GM23338 (cell line): Measurements from ENCODE around the gene MAGI1. TPM values are rescaled to one million over a fixed set of nuclear protein-coding genes. Genes with fewer than 3 reads are reported as not detected.

ENCODE experiments used
- ATAC-seq: fragments of 200-7000 bp; cut with Tn5 transposase; 3 replicates; pipeline ENCODE4 v1.9.1; 2020
- DNase-seq: peaks from one replicate; pipeline ENCODE4 v3.0.0-alpha.2; 2015; ENCODE audit warnings: low spot score
- H2AFZ ChIP-seq: fragments of 200-600 bp; sonication (generic); 2 replicates; pipeline ENCODE4 v1.8.0; 2016; ENCODE audit warnings: antibody characterized with exemption, mild to moderate bottlenecking, moderate library complexity
- H3F3A ChIP-seq: fragments of 200-600 bp; sonication (generic); replicated peaks from 2 replicates; pipeline ENCODE4 v1.8.0; 2017; ENCODE audit warnings: antibody characterized with exemption, mixed run types, low read depth
- H3K27ac ChIP-seq: fragments of 200-600 bp; sonication (generic); 2 replicates; pipeline ENCODE4 v1.6.1; 2016; ENCODE audit warnings: low read depth
- H3K27me3 ChIP-seq: fragments of 200-600 bp; sonication (generic); 2 replicates; pipeline ENCODE4 v1.8.0; 2016; ENCODE audit warnings: mild to moderate bottlenecking, mixed run types, moderate library complexity; ENCODE audit not compliant: insufficient read depth
- H3K36me3 ChIP-seq: fragments of 200-600 bp; sonication (generic); 2 replicates; pipeline ENCODE4 v1.8.0; 2016; ENCODE audit warnings: mild to moderate bottlenecking; ENCODE audit not compliant: insufficient read depth
- H3K4me1 ChIP-seq: fragments of 200-600 bp; sonication (generic); 2 replicates; pipeline ENCODE4 v1.8.0; 2016; ENCODE audit warnings: mild to moderate bottlenecking, moderate library complexity; ENCODE audit not compliant: insufficient read depth
- H3K4me2 ChIP-seq: fragments of 200-600 bp; sonication (generic); 2 replicates; pipeline ENCODE4 v1.7.1; 2017; ENCODE audit warnings: mixed run types
- H3K4me3 ChIP-seq: fragments of 200-600 bp; sonication (generic); 2 replicates; pipeline ENCODE4 v1.6.1; 2016; ENCODE audit warnings: mixed run types
- H3K79me2 ChIP-seq: fragments of 200-600 bp; sonication (generic); replicated peaks from 2 replicates; pipeline ENCODE4 v1.8.0; 2017; ENCODE audit warnings: mild to moderate bottlenecking; ENCODE audit not compliant: insufficient read depth
- H3K9me2 ChIP-seq: fragments of 200-600 bp; sonication (generic); 2 replicates; pipeline ENCODE4 v1.8.0; 2017; ENCODE audit not compliant: insufficient read depth
- H4K20me1 ChIP-seq: fragments of 200-600 bp; sonication (generic); replicated peaks from 2 replicates; pipeline ENCODE4 v1.8.0; 2017; ENCODE audit warnings: mild to moderate bottlenecking; ENCODE audit not compliant: insufficient read depth
- H3K27ac Mint-ChIP-seq: 2 replicates; pipeline ENCODE4 v1.8.0; 2020; ENCODE audit warnings: inconsistent platforms, mild to moderate bottlenecking, moderate library complexity, mixed read lengths
- H3K27me3 Mint-ChIP-seq: 3 replicates; pipeline ENCODE4 v1.8.0; 2022; ENCODE audit warnings: low read depth, mild to moderate bottlenecking, moderate library complexity, mixed read lengths, inconsistent platforms; ENCODE audit not compliant: insufficient read depth, poor library complexity
- H3K36me3 Mint-ChIP-seq: 3 replicates; pipeline ENCODE4 v1.8.0; 2021; ENCODE audit warnings: low read depth, mild to moderate bottlenecking, inconsistent platforms, moderate library complexity, mixed read lengths
- H3K4me1 Mint-ChIP-seq: 3 replicates; pipeline ENCODE4 v1.8.0; 2020; ENCODE audit warnings: mild to moderate bottlenecking, inconsistent platforms, mixed read lengths
- H3K4me3 Mint-ChIP-seq: 3 replicates; pipeline ENCODE4 v1.8.0; 2021; ENCODE audit warnings: moderate library complexity, mild to moderate bottlenecking, inconsistent platforms, mixed read lengths
- H3K9me3 Mint-ChIP-seq: 3 replicates; pipeline ENCODE4 v1.8.0; 2020; ENCODE audit warnings: moderate library complexity, mild to moderate bottlenecking, inconsistent platforms, mixed read lengths
- CREB1 ChIP-seq: fragments of 250-450 bp; sonication (Bioruptor Pico); IDR thresholded peaks from 2 replicates; pipeline ENCODE4 v1.5.0; 2020; ENCODE audit warnings: low read depth, mild to moderate bottlenecking, moderate library complexity
- EZH2 ChIP-seq: fragments of 200-600 bp; sonication (generic); IDR thresholded peaks from one replicate; pipeline ENCODE4 v1.8.0; 2017; ENCODE audit warnings: antibody characterized with exemption, mild to moderate bottlenecking, low read depth; ENCODE audit not compliant: unreplicated experiment
- EZH2phosphoT487 ChIP-seq: fragments of 200-600 bp; sonication (generic); IDR thresholded peaks from one replicate; pipeline ENCODE4 v1.8.1; 2018; ENCODE audit warnings: antibody characterized with exemption; ENCODE audit not compliant: unreplicated experiment
- JUNB ChIP-seq: IDR thresholded peaks from one replicate; pipeline ENCODE4 v1.6.1; 2016; ENCODE audit warnings: antibody characterized with exemption; ENCODE audit not compliant: unreplicated experiment
- NANOG ChIP-seq: IDR thresholded peaks from 2 replicates; pipeline ENCODE4 v1.6.1; 2016; ENCODE audit warnings: antibody characterized with exemption, borderline replicate concordance
- POLR2AphosphoS5 ChIP-seq: IDR thresholded peaks from 2 replicates; pipeline ENCODE4 v1.6.1; 2016; ENCODE audit warnings: antibody characterized with exemption, low read depth
- STAT1 ChIP-seq: IDR thresholded peaks from one replicate; pipeline ENCODE4 v1.6.1; 2016; ENCODE audit warnings: antibody characterized with exemption; ENCODE audit not compliant: unreplicated experiment
- ZNF114 ChIP-seq: fragments of 250-450 bp; sonication (Bioruptor Pico); IDR thresholded peaks from 2 replicates; pipeline ENCODE4 v1.5.0; 2020; ENCODE audit warnings: mild to moderate bottlenecking, moderate library complexity
- ZNF331 ChIP-seq: fragments of 250-450 bp; sonication (Bioruptor Pico); IDR thresholded peaks from 2 replicates; pipeline ENCODE4 v1.5.0; 2020; ENCODE audit warnings: low read depth, mild to moderate bottlenecking, moderate library complexity
- polyA plus RNA-seq: library from polyadenylated mRNA; unstranded; fragments of >200 nt; fragmentation: Nextera tagmentation; extraction: Ambion mirVana; gene quantifications from 2 replicates; pipeline ENCODE4 v1.2.1, GENCODE V29; 2016
- total RNA-seq: library from RNA; depleted of rRNA; stranded (reverse); fragments of >200 nt; shearing (Covaris generic); gene quantifications from 2 replicates; pipeline ENCODE4 v1.2.3, GENCODE V29; 2014
- TF ChIP-seq, protein P1 (sequence below): fragments of 250-450 bp; sonication (Bioruptor Pico); IDR thresholded peaks from 2 replicates; pipeline ENCODE4 v1.5.0; 2020; ENCODE audit warnings: mild to moderate bottlenecking, moderate library complexity
- TF ChIP-seq, protein P2 (sequence below): IDR thresholded peaks from one replicate; pipeline ENCODE4 v1.6.1; 2018; ENCODE audit warnings: antibody characterized with exemption; ENCODE audit not compliant: unreplicated experiment
- TF ChIP-seq, protein P3 (sequence below), 2 experiments: fragments of 200-600 bp in 1 of 2; sonication (generic) in 1 of 2; conservative IDR thresholded peaks; 2 replicates each; pipeline versions ENCODE4 v1.5.1 to v1.6.1; 2016 to 2017; ENCODE audit warnings: antibody characterized with exemption in 2 of 2, low read depth in 2 of 2, mild to moderate bottlenecking in 2 of 2, moderate library complexity in 1 of 2
- TF ChIP-seq, protein P4 (sequence below): IDR thresholded peaks from 2 replicates; pipeline ENCODE4 v1.6.1; 2016; ENCODE audit warnings: antibody characterized with exemption

Gene MAGI1
- total and polyA plus RNA-seq, 2 experiments from 2014 or later: 27.4 to 71.2 TPM

DNA sequence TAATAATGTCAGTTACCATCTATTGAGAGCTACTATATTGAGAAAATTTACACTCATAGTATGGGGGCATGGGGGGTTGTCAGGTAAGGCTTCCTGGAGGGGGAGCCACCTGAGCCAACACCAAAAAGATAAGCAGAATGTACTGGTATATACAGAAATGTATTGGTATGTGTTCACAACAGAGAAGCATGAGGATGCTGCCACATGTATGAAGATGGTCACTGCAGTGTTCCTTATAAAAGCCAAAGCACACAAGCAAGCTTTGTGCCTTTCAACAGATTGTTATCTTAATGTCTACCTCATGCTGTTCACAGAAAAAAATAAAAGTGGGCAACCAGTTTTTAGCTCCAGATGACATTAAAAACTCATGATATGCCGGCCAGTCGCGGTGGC lies 149.0 kb downstream of the MAGI1 start:
- H3K4me1 ChIP-seq: peaks cover 44% of the 10 kb centered on the region
- peak overlapping the region; percentile 30; the same call in 1 of the 2 replicates for H3K27ac Mint-ChIP-seq
- no peak for DNase-seq
- no peak overlapping the region for H3K27ac ChIP-seq
- H4K20me1 ChIP-seq: no peaks in the 10 kb centered on the region
- H3K27me3 Mint-ChIP-seq: peaks cover 1% of the 10 kb centered on the region
- H3K79me2 ChIP-seq: peaks cover 86% of the 10 kb centered on the region
- H3K36me3 Mint-ChIP-seq: no peaks in the 10 kb centered on the region
- H3K4me3 ChIP-seq: no peak overlapping the region
- H3K4me3 Mint-ChIP-seq: no peak overlapping the region
- H3K9me2 ChIP-seq: no peaks in the 10 kb centered on the region
- no peak for ATAC-seq
- peaks cover 41% of the 10 kb centered on the region for H3K4me1 Mint-ChIP-seq
- H3K4me2 ChIP-seq: peak overlapping the region; percentile 5; the same call in 1 of the 2 replicates
- H3K9me3 Mint-ChIP-seq: no peaks in the 10 kb centered on the region; the same call in 2 of the 3 replicates
- H3K36me3 ChIP-seq: no peaks in the 10 kb centered on the region
- H3F3A ChIP-seq: no peaks in the 10 kb centered on the region
- TF ChIP-seq ZNF331 (no peak), STAT1 (no peak), NANOG (no peak), POLR2AphosphoS5 (no peak), JUNB (no peak), ZNF114 (CRISPR knock-in tag) (no peak), CREB1 (CRISPR knock-in tag) (no peak), EZH2 (no peak), EZH2phosphoT487 (no peak)
- TF ChIP-seq, protein P1, sequence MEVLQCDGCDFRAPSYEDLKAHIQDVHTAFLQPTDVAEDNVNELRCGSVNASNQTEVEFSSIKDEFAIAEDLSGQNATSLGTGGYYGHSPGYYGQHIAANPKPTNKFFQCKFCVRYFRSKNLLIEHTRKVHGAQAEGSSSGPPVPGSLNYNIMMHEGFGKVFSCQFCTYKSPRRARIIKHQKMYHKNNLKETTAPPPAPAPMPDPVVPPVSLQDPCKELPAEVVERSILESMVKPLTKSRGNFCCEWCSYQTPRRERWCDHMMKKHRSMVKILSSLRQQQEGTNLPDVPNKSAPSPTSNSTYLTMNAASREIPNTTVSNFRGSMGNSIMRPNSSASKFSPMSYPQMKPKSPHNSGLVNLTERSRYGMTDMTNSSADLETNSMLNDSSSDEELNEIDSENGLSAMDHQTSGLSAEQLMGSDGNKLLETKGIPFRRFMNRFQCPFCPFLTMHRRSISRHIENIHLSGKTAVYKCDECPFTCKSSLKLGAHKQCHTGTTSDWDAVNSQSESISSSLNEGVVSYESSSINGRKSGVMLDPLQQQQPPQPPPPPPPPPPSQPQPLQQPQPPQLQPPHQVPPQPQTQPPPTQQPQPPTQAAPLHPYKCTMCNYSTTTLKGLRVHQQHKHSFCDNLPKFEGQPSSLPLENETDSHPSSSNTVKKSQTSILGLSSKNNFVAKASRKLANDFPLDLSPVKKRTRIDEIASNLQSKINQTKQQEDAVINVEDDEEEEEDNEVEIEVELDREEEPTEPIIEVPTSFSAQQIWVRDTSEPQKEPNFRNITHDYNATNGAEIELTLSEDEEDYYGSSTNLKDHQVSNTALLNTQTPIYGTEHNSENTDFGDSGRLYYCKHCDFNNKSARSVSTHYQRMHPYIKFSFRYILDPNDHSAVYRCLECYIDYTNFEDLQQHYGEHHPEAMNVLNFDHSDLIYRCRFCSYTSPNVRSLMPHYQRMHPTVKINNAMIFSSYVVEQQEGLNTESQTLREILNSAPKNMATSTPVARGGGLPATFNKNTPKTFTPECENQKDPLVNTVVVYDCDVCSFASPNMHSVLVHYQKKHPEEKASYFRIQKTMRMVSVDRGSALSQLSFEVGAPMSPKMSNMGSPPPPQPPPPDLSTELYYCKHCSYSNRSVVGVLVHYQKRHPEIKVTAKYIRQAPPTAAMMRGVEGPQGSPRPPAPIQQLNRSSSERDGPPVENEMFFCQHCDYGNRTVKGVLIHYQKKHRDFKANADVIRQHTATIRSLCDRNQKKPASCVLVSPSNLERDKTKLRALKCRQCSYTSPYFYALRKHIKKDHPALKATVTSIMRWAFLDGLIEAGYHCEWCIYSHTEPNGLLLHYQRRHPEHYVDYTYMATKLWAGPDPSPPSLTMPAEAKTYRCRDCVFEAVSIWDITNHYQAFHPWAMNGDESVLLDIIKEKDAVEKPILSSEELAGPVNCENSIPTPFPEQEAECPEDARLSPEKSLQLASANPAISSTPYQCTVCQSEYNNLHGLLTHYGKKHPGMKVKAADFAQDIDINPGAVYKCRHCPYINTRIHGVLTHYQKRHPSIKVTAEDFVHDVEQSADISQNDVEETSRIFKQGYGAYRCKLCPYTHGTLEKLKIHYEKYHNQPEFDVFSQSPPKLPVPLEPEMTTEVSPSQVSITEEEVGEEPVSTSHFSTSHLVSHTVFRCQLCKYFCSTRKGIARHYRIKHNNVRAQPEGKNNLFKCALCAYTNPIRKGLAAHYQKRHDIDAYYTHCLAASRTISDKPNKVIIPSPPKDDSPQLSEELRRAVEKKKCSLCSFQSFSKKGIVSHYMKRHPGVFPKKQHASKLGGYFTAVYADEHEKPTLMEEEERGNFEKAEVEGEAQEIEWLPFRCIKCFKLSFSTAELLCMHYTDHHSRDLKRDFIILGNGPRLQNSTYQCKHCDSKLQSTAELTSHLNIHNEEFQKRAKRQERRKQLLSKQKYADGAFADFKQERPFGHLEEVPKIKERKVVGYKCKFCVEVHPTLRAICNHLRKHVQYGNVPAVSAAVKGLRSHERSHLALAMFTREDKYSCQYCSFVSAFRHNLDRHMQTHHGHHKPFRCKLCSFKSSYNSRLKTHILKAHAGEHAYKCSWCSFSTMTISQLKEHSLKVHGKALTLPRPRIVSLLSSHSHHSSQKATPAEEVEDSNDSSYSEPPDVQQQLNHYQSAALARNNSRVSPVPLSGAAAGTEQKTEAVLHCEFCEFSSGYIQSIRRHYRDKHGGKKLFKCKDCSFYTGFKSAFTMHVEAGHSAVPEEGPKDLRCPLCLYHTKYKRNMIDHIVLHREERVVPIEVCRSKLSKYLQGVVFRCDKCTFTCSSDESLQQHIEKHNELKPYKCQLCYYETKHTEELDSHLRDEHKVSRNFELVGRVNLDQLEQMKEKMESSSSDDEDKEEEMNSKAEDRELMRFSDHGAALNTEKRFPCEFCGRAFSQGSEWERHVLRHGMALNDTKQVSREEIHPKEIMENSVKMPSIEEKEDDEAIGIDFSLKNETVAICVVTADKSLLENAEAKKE: no peak
- TF ChIP-seq, protein P2, sequence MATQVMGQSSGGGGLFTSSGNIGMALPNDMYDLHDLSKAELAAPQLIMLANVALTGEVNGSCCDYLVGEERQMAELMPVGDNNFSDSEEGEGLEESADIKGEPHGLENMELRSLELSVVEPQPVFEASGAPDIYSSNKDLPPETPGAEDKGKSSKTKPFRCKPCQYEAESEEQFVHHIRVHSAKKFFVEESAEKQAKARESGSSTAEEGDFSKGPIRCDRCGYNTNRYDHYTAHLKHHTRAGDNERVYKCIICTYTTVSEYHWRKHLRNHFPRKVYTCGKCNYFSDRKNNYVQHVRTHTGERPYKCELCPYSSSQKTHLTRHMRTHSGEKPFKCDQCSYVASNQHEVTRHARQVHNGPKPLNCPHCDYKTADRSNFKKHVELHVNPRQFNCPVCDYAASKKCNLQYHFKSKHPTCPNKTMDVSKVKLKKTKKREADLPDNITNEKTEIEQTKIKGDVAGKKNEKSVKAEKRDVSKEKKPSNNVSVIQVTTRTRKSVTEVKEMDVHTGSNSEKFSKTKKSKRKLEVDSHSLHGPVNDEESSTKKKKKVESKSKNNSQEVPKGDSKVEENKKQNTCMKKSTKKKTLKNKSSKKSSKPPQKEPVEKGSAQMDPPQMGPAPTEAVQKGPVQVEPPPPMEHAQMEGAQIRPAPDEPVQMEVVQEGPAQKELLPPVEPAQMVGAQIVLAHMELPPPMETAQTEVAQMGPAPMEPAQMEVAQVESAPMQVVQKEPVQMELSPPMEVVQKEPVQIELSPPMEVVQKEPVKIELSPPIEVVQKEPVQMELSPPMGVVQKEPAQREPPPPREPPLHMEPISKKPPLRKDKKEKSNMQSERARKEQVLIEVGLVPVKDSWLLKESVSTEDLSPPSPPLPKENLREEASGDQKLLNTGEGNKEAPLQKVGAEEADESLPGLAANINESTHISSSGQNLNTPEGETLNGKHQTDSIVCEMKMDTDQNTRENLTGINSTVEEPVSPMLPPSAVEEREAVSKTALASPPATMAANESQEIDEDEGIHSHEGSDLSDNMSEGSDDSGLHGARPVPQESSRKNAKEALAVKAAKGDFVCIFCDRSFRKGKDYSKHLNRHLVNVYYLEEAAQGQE: no peak
- TF ChIP-seq, protein P3, sequence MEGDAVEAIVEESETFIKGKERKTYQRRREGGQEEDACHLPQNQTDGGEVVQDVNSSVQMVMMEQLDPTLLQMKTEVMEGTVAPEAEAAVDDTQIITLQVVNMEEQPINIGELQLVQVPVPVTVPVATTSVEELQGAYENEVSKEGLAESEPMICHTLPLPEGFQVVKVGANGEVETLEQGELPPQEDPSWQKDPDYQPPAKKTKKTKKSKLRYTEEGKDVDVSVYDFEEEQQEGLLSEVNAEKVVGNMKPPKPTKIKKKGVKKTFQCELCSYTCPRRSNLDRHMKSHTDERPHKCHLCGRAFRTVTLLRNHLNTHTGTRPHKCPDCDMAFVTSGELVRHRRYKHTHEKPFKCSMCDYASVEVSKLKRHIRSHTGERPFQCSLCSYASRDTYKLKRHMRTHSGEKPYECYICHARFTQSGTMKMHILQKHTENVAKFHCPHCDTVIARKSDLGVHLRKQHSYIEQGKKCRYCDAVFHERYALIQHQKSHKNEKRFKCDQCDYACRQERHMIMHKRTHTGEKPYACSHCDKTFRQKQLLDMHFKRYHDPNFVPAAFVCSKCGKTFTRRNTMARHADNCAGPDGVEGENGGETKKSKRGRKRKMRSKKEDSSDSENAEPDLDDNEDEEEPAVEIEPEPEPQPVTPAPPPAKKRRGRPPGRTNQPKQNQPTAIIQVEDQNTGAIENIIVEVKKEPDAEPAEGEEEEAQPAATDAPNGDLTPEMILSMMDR (conservative IDR thresholded peaks at IDR 0.05; ENCODE audit: low read depth in 2 of 2): no peak
- TF ChIP-seq, protein P4, sequence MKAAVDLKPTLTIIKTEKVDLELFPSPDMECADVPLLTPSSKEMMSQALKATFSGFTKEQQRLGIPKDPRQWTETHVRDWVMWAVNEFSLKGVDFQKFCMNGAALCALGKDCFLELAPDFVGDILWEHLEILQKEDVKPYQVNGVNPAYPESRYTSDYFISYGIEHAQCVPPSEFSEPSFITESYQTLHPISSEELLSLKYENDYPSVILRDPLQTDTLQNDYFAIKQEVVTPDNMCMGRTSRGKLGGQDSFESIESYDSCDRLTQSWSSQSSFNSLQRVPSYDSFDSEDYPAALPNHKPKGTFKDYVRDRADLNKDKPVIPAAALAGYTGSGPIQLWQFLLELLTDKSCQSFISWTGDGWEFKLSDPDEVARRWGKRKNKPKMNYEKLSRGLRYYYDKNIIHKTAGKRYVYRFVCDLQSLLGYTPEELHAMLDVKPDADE: no peak
- no peaks in the 10 kb centered on the region for H3K27me3 ChIP-seq
- no peak overlapping the region for H2AFZ ChIP-seq
